Measurements from ENCODE around the gene AGAP1.

DNA sequence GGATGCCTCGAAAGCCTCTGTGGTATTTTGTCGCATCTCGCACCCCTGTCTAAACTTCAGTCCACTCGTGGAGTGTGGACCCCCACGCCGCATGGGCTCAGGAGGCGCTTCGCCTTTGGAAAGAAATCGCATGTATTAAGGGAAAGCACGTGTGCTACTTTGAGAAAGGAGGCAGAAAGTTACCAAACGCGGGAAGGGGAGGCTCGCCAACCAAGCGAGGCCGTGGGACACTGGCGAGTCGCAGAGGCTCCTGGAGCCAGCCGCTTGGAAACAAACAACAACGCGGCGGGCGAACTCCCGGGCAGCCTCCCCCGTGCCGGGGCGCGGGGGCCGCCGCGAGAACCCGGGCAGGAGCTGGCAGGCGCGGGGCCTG lies 455 bp upstream of the AGAP1 start:
- TF ChIP-seq CTCF (IDR thresholded peaks at IDR 0.05; ENCODE audit: insufficient read depth, low read depth, low read length) (no peak), EZH2 (IDR thresholded peaks at IDR 0.05; ENCODE audit: insufficient read depth, low read length) (no peak)
